ELF-1 (cell line): ENCODE data around the gene CHMP4B.
A peak's percentile ranks its signal among the peaks of the same experiment; 100 is the strongest.

ENCODE experiments used
- DNase-seq: peaks from one replicate; pipeline ENCODE4 v3.0.0-alpha.2; 2016; ENCODE audit warnings: low read depth, low spot score

CHMP4B gene

GRCh38 chr20:33810885-33811775 lies at the start of gene CHMP4B:
TSS of gene CHMP4B (plus strand) at chr20:33811348. CDS start at chr20:33811469, 121 bp downstream.
- peak; percentile 98 for DNase-seq

- no peak for DNase-seq
Observed at GRCh38 chr20:33761698-33762250, 49.4 kb upstream of the CHMP4B start.

- no peak for DNase-seq
Observed at GRCh38 chr20:33765099-33765498, 46.0 kb upstream of the CHMP4B start.

GRCh38 chr20:33765592-33765991 lies 45.6 kb upstream of the CHMP4B start:
- DNase-seq, result no peak

GRCh38 chr20:33766686-33767085 lies 44.5 kb upstream of the CHMP4B start:
- DNase-seq, result no peak

GRCh38 chr20:33767777-33768138 lies 43.4 kb upstream of the CHMP4B start:
- no peak for DNase-seq

- DNase-seq, result no peak
Observed at GRCh38 chr20:33769043-33769442, 42.1 kb upstream of the CHMP4B start.

- no peak for DNase-seq
Observed at GRCh38 chr20:33770005-33770404, 41.1 kb upstream of the CHMP4B start.

GRCh38 chr20:33771938-33772337 lies 39.2 kb upstream of the CHMP4B start:
- no peak for DNase-seq

- no peak for DNase-seq
Observed at GRCh38 chr20:33772439-33772838, 38.7 kb upstream of the CHMP4B start.

- DNase-seq, result no peak
Observed at GRCh38 chr20:33773412-33774089, 37.6 kb upstream of the CHMP4B start.

- DNase-seq, result no peak
Observed at GRCh38 chr20:33777816-33778215, 33.3 kb upstream of the CHMP4B start.

GRCh38 chr20:33781133-33781532 lies 30.0 kb upstream of the CHMP4B start:
- DNase-seq, result no peak

GRCh38 chr20:33781945-33782344 lies 29.2 kb upstream of the CHMP4B start:
- no peak for DNase-seq

- DNase-seq, result no peak
Observed at GRCh38 chr20:33783256-33783655, 27.9 kb upstream of the CHMP4B start.

GRCh38 chr20:33783818-33784217 lies 27.3 kb upstream of the CHMP4B start:
- DNase-seq, result no peak

GRCh38 chr20:33784225-33784624 lies 26.9 kb upstream of the CHMP4B start:
- no peak for DNase-seq

GRCh38 chr20:33785503-33785902 lies 25.6 kb upstream of the CHMP4B start:
- no peak for DNase-seq

GRCh38 chr20:33787253-33787891 lies 23.8 kb upstream of the CHMP4B start:
- DNase-seq, result peak; percentile 18

GRCh38 chr20:33788351-33789049 lies 22.6 kb upstream of the CHMP4B start:
- DNase-seq, result peak; percentile 56

GRCh38 chr20:33789109-33789857 lies 21.9 kb upstream of the CHMP4B start:
- peak; percentile 92 for DNase-seq
